HepG2 (cell line): Measurements from ENCODE around the gene PRELID2. TPM values are rescaled to one million over a fixed set of nuclear protein-coding genes. Genes with fewer than 3 reads are reported as not detected.

ENCODE experiments used
- FOXC1 ChIP-seq: sonication (generic); formaldehyde crosslinking; IDR thresholded peaks from 2 replicates; pipeline ENCODE4 v1.8.0; 2022; ENCODE audit warnings: mild to moderate bottlenecking, missing genetic modification reagents, borderline replicate concordance
- PAF1 ChIP-seq: IDR thresholded peaks from 2 replicates; pipeline ENCODE4 v1.6.1; 2016; ENCODE audit warnings: missing genetic modification reagents, missing compliant biosample characterization
- POLR2AphosphoS2 ChIP-seq: IDR thresholded peaks from 2 replicates; pipeline ENCODE4 v1.6.1; 2011; ENCODE audit warnings: low read depth, low read length, improper control_type of control experiment
- PRPF4 ChIP-seq: fragments of 200-400 bp; formaldehyde crosslinking; IDR thresholded peaks from 2 replicates; pipeline ENCODE4 v1.6.1; 2016; ENCODE audit warnings: low read length, low read depth; ENCODE audit not compliant: poor library complexity, severe bottlenecking
- THAP9 ChIP-seq: sonication (generic); formaldehyde crosslinking; IDR thresholded peaks from 2 replicates; pipeline ENCODE4; 2020; ENCODE audit warnings: missing genetic modification reagents, mild to moderate bottlenecking, borderline replicate concordance
- ZNF564 ChIP-seq: sonication (generic); formaldehyde crosslinking; IDR thresholded peaks from 2 replicates; pipeline ENCODE4 v1.8.1; 2023; ENCODE audit warnings: mild to moderate bottlenecking, missing genetic modification reagents
- ZNF713 ChIP-seq: sonication (generic); formaldehyde crosslinking; IDR thresholded peaks from 2 replicates; pipeline ENCODE4 v1.4.0; 2020; ENCODE audit warnings: mild to moderate bottlenecking, missing genetic modification reagents
- polyA plus RNA-seq, 8 experiments: library from polyadenylated mRNA; depleted of rRNA in 3 of 8; stranded (reverse) in 7 of 8; unstranded in 1 of 8; fragments of >200 nt; fragmentation: Illumina TruSeq in 4 of 8; extraction: Trizol in 4 of 8; gene quantifications; 2 replicates each; pipeline versions ENCODE4 v1.2.1 to v1.2.3, GENCODE V29; 2011 to 2016; ENCODE audit warnings: low read depth in 4 of 8, missing spikeins in 1 of 8, mixed read lengths in 1 of 8; ENCODE audit not compliant: insufficient read depth in 1 of 8
- total RNA-seq, 5 experiments: library from RNA; depleted of rRNA; stranded (reverse); fragments of >200 nt; fragmentation: Illumina TruSeq; extraction: Trizol; gene quantifications; 2 replicates each; pipeline ENCODE4 v1.2.3, GENCODE V29; 2016; ENCODE audit warnings: low read depth in 1 of 5
- TF ChIP-seq, protein P1 (sequence below): sonication (generic); formaldehyde crosslinking; IDR thresholded peaks from 2 replicates; pipeline ENCODE4 v1.5.1; 2020; ENCODE audit warnings: mild to moderate bottlenecking, missing genetic modification reagents, moderate library complexity

The PRELID2 gene
- total and polyA plus RNA-seq, 2 of the 13 experiments (the other 11 are each of a cell fraction or from before 2014, with no cell fraction given): 10.0 to 22.9 TPM

DNA sequence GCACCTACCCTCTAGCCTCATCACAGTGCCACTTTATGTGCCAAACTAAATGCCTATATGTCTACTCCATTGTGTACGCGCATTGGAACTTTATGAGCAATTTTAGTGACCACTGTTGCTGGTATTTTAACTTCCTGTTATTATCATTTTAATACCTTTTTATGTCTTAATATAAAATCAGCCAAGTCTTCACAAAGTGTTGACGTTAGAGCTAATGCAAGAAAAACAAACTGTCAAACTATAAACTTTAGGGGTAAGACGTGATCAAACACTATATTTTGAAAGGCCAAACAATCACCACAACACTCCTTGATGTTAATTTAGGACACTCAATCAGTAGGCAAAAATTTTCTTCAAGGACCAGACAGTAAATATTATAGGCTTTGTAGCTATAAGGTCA is 73.9 kb downstream of the PRELID2 start (continued):
- TF ChIP-seq, protein P1, sequence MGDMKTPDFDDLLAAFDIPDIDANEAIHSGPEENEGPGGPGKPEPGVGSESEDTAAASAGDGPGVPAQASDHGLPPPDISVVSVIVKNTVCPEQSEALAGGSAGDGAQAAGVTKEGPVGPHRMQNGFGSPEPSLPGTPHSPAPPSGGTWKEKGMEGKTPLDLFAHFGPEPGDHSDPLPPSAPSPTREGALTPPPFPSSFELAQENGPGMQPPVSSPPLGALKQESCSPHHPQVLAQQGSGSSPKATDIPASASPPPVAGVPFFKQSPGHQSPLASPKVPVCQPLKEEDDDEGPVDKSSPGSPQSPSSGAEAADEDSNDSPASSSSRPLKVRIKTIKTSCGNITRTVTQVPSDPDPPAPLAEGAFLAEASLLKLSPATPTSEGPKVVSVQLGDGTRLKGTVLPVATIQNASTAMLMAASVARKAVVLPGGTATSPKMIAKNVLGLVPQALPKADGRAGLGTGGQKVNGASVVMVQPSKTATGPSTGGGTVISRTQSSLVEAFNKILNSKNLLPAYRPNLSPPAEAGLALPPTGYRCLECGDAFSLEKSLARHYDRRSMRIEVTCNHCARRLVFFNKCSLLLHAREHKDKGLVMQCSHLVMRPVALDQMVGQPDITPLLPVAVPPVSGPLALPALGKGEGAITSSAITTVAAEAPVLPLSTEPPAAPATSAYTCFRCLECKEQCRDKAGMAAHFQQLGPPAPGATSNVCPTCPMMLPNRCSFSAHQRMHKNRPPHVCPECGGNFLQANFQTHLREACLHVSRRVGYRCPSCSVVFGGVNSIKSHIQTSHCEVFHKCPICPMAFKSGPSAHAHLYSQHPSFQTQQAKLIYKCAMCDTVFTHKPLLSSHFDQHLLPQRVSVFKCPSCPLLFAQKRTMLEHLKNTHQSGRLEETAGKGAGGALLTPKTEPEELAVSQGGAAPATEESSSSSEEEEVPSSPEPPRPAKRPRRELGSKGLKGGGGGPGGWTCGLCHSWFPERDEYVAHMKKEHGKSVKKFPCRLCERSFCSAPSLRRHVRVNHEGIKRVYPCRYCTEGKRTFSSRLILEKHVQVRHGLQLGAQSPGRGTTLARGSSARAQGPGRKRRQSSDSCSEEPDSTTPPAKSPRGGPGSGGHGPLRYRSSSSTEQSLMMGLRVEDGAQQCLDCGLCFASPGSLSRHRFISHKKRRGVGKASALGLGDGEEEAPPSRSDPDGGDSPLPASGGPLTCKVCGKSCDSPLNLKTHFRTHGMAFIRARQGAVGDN (CRISPR knock-in tag): no peak
- TF ChIP-seq THAP9 (CRISPR knock-in tag) (no peak), ZNF713 (CRISPR knock-in tag) (no peak), FOXC1 (CRISPR knock-in tag) (no peak), PRPF4 (no peak), ZNF564 (no peak), POLR2AphosphoS2 (no peak), PAF1 (CRISPR knock-in tag) (no peak)
